Tongue (tissue), 2 donors: ENCODE data around the gene IL17D. TPM values are rescaled to one million over a fixed set of nuclear protein-coding genes. Genes with fewer than 3 reads are reported as not detected.
A peak's percentile ranks its signal among the peaks of the same experiment; 100 is the strongest.
"Not testable (repeated sequence)": the region's sequence is repeated elsewhere in the genome, so short reads cannot be mapped to it uniquely, and the experiment has no call there.

Experiments used
- DNase-seq: peaks from one replicate; pipeline ENCODE4 v3.0.0-alpha.2; 2015
- total RNA-seq: library from RNA; depleted of rRNA; stranded (reverse); fragments of >200 nt; gene quantifications from one replicate; pipeline ENCODE4 v1.2.3, GENCODE V29; 2014

Gene IL17D
- total RNA-seq, 1 donor from 2014 or later = 8.8 TPM

DNA sequence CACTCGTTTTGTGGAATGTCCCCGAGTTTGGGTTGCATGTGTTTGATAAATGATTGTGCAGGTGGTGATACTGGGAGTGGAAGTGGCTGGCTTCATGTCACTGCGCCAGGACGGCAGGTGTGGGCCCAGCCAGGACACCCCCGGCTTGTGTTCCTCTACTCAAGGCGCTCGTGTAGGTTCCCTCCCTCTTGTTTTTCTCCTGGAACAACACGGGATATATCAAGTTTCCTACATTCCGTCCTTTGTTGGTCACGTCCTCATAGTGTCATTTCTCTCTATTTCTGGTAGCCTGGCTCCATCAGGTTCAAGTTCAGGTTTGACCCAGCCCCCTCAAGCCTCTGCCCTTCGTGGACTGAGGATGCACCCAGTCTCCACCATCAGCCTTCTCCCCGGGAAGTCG is 16.3 kb downstream of the IL17D start:
- peak; percentile 41 for DNase-seq

DNA sequence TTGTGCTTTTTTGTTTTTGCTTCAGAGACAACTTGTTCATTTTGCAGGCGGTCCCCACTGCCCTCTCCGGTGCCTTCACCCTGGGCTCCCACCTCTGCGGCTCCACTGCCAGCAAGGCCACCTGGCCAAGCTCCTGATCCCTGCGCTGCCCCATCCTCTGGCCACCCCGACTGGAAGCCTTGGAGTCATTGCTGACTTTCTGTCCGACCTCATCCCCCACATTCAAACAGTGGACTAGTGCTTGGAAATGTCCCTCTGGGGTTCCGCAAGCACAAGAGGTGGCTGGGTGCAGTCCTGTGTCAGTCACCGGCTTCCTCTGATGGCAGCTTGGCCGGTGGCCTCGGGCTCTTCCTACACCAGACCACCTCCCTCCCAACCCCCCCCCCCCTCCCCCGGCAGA is 17.0 kb downstream of the IL17D start:
- no peak for DNase-seq

DNA sequence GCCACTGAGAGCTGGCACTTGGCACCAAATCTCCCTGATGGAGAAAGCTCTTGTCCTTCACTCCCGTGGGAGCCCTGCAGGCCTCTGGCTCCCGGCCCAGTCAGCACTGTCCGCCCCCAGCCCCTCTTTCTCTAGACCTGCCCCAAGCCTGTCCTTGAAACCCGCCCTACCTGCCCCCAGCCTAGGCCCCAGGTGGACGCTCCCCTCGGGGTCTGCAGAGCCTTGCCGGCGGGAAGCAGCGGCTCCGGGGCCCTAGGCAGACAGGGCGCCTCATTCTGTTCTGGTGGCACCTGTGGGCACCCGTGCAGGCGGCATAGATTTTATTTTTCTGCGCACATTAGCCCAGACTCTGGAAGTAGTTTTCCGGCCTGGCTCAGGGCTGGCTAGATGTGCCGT is 17.6 kb downstream of the IL17D start:
- no peak for DNase-seq

DNA sequence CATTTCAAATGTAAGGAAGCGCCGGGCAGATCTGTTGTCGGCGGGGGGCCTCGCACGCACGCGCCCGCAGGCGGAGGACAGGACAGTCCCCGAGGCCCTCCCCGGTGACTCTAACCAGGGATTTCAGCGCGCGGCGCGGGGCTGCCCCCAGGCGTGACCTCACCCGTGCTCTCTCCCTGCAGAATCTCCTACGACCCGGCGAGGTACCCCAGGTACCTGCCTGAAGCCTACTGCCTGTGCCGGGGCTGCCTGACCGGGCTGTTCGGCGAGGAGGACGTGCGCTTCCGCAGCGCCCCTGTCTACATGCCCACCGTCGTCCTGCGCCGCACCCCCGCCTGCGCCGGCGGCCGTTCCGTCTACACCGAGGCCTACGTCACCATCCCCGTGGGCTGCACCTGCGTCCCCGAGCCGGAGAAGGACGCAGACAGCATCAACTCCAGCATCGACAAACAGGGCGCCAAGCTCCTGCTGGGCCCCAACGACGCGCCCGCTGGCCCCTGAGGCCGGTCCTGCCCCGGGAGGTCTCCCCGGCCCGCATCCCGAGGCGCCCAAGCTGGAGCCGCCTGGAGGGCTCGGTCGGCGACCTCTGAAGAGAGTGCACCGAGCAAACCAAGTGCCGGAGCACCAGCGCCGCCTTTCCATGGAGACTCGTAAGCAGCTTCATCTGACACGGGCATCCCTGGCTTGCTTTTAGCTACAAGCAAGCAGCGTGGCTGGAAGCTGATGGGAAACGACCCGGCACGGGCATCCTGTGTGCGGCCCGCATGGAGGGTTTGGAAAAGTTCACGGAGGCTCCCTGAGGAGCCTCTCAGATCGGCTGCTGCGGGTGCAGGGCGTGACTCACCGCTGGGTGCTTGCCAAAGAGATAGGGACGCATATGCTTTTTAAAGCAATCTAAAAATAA is 18.2 kb downstream of the IL17D start:
- peak; percentile 72 for DNase-seq

GRCh38 chr13:20727856-20728255 is 24.4 kb downstream of the IL17D start:
- no peak for DNase-seq

DNA sequence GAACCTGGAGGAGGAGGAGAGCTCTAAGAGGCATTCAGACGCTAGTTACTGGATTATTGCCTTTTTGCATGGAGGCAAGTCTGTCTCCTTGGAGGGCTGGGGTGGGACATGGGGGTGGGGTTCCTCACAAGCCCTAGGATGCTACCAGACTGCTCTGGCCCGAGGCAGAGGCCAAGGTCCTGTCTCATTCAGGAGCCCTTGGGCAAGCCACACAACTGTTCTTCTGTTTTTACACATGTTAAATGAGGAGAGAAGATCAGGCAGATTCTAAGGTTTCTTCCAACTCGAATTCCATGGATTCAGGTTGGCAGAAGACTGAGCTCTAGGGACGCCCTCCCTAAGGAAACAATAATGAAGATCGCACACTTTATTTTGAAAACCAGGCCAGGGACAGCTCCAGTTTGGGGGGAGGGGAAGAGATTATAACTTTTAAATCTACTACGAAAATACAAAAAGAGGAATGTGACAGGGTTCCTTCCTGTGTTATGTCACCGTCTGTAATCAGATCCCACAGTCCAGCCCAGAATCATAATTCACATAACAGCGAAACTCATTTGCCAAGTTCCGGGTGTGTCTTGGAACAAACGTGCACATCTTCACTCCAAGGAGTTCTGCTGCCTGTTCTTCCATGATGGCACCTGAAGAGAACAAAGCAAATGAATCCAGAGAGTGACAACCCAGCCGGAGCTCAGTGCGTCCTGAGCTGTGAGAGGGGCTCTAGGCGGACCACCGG is 25.2 kb downstream of the IL17D start:
- DNase-seq = peak; percentile 68

GRCh38 chr13:20729633-20730585 is 26.4 kb downstream of the IL17D start:
- DNase-seq = no peak

DNA sequence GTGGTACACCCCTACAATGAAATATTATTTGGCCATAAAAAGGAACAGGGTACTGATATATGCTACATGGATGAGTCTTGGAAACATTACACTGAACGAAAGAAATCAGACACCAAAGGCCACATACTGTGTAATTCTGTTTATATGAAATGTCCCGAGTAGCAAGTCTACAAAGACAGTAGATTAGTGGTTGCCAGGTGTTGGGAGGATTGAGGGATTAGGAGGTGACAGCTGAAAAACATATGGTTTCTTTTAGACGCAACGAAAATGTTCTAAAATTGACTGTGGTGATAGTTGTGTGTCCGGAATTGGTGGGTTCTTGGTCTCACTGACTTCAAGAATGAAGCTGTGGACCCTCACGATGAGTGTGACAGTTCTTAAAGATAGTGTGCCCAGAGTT is 35.1 kb downstream of the IL17D start:
- DNase-seq = peak; percentile 21

DNA sequence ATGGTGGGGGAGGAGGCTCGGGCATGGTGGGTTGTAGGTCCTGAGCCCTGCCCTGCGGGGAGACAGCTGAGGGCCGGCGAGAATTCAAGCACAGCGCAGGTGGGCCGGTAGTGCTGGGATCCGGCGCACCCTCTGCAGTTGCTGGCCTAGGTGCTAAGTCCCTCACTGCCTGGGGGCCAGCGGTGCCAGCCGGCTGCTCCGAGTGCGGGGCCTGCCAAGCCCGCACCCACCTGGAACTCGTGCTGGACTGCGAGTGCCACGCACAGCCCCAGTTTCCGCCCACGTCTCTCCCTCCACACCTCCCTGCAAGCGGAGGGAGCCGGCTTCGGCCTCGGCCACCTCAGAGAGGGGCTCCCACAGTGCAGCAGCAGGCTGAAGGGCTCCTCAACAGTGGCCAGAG is 36.5 kb downstream of the IL17D start:
- no peak for DNase-seq

- DNase-seq = not testable (repeated sequence)
These were observed 40.4 kb downstream of the IL17D start for GRCh38 chr13:20743830-20744404.

DNA sequence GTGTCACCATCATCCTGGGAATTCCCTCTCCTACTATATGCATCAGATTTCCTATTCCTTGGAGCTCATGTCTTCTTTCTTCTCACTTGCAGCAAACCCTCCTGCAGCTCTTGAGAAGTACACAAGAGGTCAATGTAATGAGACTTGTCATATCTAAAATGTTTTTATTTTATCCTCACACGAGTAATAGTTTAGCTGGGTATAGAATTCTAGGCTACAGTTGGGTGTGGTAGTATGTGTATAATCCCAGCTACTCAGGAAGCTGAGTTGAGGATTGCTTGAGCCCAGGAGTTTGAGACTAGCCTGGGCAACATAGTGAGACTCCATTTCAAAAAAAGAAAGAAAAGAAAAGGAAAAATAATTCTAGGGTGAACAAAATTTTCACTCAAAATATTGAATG is 45.9 kb downstream of the IL17D start:
- DNase-seq = no peak

- DNase-seq = no peak
These were observed 50.5 kb downstream of the IL17D start for GRCh38 chr13:20754009-20754408.

DNA sequence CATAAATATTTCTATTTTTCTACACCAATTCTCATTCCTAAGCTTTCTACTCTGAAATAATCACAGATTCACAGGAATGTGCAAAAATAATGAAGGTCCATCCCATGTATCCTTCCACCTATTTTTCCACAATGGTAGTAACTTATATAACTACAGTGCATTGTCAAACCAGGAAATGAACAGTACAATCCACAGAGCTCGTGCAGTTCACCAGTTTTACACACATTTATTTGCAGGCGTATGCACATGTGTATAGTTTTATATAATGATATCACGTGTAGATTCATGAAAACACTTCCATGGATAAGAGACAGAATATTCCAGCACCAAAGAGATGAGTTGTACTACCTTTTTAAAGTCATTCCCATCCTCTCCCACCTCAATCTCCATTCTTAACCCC is 57.4 kb downstream of the IL17D start:
- no peak for DNase-seq

- DNase-seq = no peak
These were observed 63.9 kb downstream of the IL17D start for GRCh38 chr13:20767309-20767943.

- no peak for DNase-seq
These were observed 65.6 kb downstream of the IL17D start for GRCh38 chr13:20769091-20769490.

GRCh38 chr13:20769834-20770233 is 66.3 kb downstream of the IL17D start:
- no peak for DNase-seq

Other genes starting within 250 kb of the IL17D start
- 17.6 TPM for gene CRYL1, start 177.8 kb upstream of the IL17D start, total RNA-seq
- 20.9 TPM for gene IFT88, start 136.5 kb upstream of the IL17D start, total RNA-seq
- gene EEF1AKMT1, start 70.3 kb downstream of the IL17D start, total RNA-seq = 10.2 TPM
- gene XPO4, start 199.0 kb downstream of the IL17D start, total RNA-seq = 31.2 TPM